Measurements from ENCODE around the gene TWSG1.

TWSG1 gene

GRCh38 chr18:9334329-9334972 lies at the start of gene TWSG1:
TWSG1 (plus strand) TSS chr18:9334773; CDS start chr18:9337230, 2,457 bp downstream.
- DNase-seq: peak; percentile 74 to 84

- no peak for DNase-seq
Observed at GRCh38 chr18:9285604-9286003, 49.0 kb upstream of the TWSG1 start.

GRCh38 chr18:9287036-9287435 lies 47.5 kb upstream of the TWSG1 start:
- no peak for DNase-seq

- no peak for DNase-seq
Observed at GRCh38 chr18:9289698-9290097, 44.9 kb upstream of the TWSG1 start.

- no peak for DNase-seq
Observed at GRCh38 chr18:9290156-9290555, 44.4 kb upstream of the TWSG1 start.

- DNase-seq: no peak
Observed at GRCh38 chr18:9292047-9292446, 42.5 kb upstream of the TWSG1 start.

- no peak for DNase-seq
Observed at GRCh38 chr18:9293948-9294347, 40.6 kb upstream of the TWSG1 start.

GRCh38 chr18:9296233-9297006 lies 38.2 kb upstream of the TWSG1 start:
- peak in 1 of 2 experiments; percentile 8 for DNase-seq

- no peak for DNase-seq
Observed at GRCh38 chr18:9297007-9297393, 37.6 kb upstream of the TWSG1 start.

GRCh38 chr18:9304388-9305070 lies 30.0 kb upstream of the TWSG1 start:
- no peak for DNase-seq

GRCh38 chr18:9319333-9319732 lies 15.2 kb upstream of the TWSG1 start:
- DNase-seq: no peak

- DNase-seq: peak in 1 of 2 experiments; percentile 22
Observed at GRCh38 chr18:9321017-9321452, 13.5 kb upstream of the TWSG1 start.

GRCh38 chr18:9321736-9322135 lies 12.8 kb upstream of the TWSG1 start:
- no peak for DNase-seq

GRCh38 chr18:9322744-9323143 lies 11.8 kb upstream of the TWSG1 start:
- DNase-seq: no peak

- DNase-seq: peak in 1 of 2 experiments; percentile 6
Observed at GRCh38 chr18:9323750-9324445, 10.7 kb upstream of the TWSG1 start.

- no peak for DNase-seq
Observed at GRCh38 chr18:9325716-9326115, 8.9 kb upstream of the TWSG1 start.

GRCh38 chr18:9328776-9329175 lies 5.8 kb upstream of the TWSG1 start:
- DNase-seq: no peak

- DNase-seq: no peak
Observed at GRCh38 chr18:9329471-9329870, 5.1 kb upstream of the TWSG1 start.

GRCh38 chr18:9330419-9330818 lies 4.2 kb upstream of the TWSG1 start:
- DNase-seq: no peak

GRCh38 chr18:9333441-9334328 lies 888 bp upstream of the TWSG1 start:
- peak in 1 of 2 experiments; percentile 52 for DNase-seq

GRCh38 chr18:9334973-9335696 lies 562 bp downstream of the TWSG1 start:
- peak in 1 of 2 experiments; percentile 47 for DNase-seq

All from NCI-H524 (cell line).